Smooth muscle cell (in vitro differentiated cells): ENCODE results near the gene AOAH. TPM values are rescaled to one million over a fixed set of nuclear protein-coding genes. Genes with fewer than 3 reads are reported as not detected.

Experiments used
- DNase-seq: peaks from one replicate; lab custom pipeline; 2025; ENCODE audit not compliant: unreplicated experiment; lab: John Stamatoyannopoulos, UW
- H2AFZ ChIP-seq: fragments of 200-600 bp; sonication (generic); 2 replicates; pipeline ENCODE4 v1.6.0; 2016; ENCODE audit warnings: antibody characterized with exemption, low read depth, mild to moderate bottlenecking
- H3F3A ChIP-seq: fragments of 200-600 bp; sonication (generic); 2 replicates; pipeline ENCODE4 v1.6.0; 2017; ENCODE audit warnings: antibody characterized with exemption, low read depth
- H3K27ac ChIP-seq: fragments of 200-600 bp; sonication (generic); 2 replicates; pipeline ENCODE4 v1.5.1; 2016; ENCODE audit warnings: low read depth, mild to moderate bottlenecking
- H3K27me3 ChIP-seq: fragments of 200-600 bp; sonication (generic); 2 replicates; pipeline ENCODE4 v1.6.1; 2016; ENCODE audit warnings: low read depth, mild to moderate bottlenecking
- H3K36me3 ChIP-seq: fragments of 200-600 bp; sonication (generic); 2 replicates; pipeline ENCODE4 v1.5.1; 2016; ENCODE audit warnings: low read depth
- H3K4me1 ChIP-seq: fragments of 200-600 bp; sonication (generic); 2 replicates; pipeline ENCODE4 v1.5.1; 2016; ENCODE audit warnings: low read depth
- H3K4me2 ChIP-seq: fragments of 200-600 bp; sonication (generic); 2 replicates; pipeline ENCODE4 v1.6.0; 2016; ENCODE audit warnings: mild to moderate bottlenecking
- H3K4me3 ChIP-seq: fragments of 200-600 bp; sonication (generic); 2 replicates; pipeline ENCODE4 v1.5.1; 2016; ENCODE audit warnings: mild to moderate bottlenecking
- H3K79me2 ChIP-seq: fragments of 200-600 bp; sonication (generic); 2 replicates; pipeline ENCODE4 v1.6.0; 2016; ENCODE audit warnings: low read depth, mild to moderate bottlenecking
- H3K9ac ChIP-seq: fragments of 200-600 bp; sonication (generic); 2 replicates; pipeline ENCODE4 v1.6.0; 2016; ENCODE audit warnings: low read depth
- H3K9me3 ChIP-seq: fragments of 200-600 bp; sonication (generic); replicated peaks from 2 replicates; pipeline ENCODE4 v1.5.1; 2016; ENCODE audit warnings: low read depth
- H4K20me1 ChIP-seq: fragments of 200-600 bp; sonication (generic); 2 replicates; pipeline ENCODE4 v1.6.0; 2016; ENCODE audit warnings: low read depth
- CTCF ChIP-seq: fragments of 200-600 bp; sonication (generic); IDR thresholded peaks from 2 replicates; pipeline ENCODE4 v1.5.1; 2017; ENCODE audit warnings: borderline replicate concordance, mild to moderate bottlenecking, antibody characterized with exemption; ENCODE audit not compliant: insufficient read depth, poor library complexity, severe bottlenecking
- WGBS: methylation state at CpG from one replicate; pipeline ENCODE4 v1.1.7; 2016; ENCODE audit warnings: low lambda C conversion rate; 5-methylcytosine and 5-hydroxymethylcytosine counted together
- polyA plus RNA-seq: library from polyadenylated mRNA; unstranded; fragments of >200 nt; fragmentation: Nextera tagmentation; extraction: Ambion mirVana; gene quantifications from 2 replicates; pipeline ENCODE4 v1.2.1, GENCODE V29; 2016
- total RNA-seq: library from RNA; depleted of rRNA; stranded (reverse); fragments of >200 nt; gene quantifications from 2 replicates; pipeline ENCODE4 v1.2.3, GENCODE V29; 2014

Gene AOAH
- total and polyA plus RNA-seq, 2 experiments from 2014 or later, result not detected

DNA sequence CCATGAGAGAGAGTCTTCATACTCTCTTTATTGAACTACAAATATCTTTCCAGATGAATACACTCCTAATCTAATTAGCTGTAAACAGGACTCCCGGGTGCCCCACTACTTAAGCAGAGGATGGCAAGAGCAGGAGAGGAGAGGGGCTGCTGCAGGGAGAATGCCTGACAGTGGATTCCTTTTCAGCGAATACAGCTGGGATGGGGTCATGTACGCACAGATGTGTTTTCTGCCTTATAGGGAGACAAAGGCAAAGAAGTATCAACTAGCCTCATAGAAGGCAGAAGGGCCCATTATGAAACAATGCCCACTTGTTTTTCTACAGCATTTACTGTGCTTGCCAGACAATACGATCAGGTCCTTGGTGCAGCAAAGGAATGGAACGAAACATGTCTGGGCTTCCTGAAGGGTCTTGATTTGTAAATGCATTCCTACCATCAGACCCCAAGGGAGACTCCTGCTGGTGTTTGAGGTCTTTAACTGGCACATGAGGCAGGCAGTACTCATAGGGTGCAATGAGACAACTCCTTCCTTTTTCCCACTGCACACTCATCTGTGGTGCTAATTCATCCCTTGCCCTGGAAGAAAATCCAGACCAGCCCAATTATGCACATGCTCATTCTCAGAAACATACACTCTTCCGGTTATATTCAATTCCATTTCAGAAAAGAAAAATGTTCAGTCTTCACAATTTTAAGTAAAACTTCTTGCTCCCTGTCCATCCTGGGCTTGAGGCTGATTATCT is 117.1 kb downstream of the AOAH start:
- no peaks in the 10 kb centered on the region for H3K79me2 ChIP-seq
- no peak overlapping the region for H3K27ac ChIP-seq

DNA sequence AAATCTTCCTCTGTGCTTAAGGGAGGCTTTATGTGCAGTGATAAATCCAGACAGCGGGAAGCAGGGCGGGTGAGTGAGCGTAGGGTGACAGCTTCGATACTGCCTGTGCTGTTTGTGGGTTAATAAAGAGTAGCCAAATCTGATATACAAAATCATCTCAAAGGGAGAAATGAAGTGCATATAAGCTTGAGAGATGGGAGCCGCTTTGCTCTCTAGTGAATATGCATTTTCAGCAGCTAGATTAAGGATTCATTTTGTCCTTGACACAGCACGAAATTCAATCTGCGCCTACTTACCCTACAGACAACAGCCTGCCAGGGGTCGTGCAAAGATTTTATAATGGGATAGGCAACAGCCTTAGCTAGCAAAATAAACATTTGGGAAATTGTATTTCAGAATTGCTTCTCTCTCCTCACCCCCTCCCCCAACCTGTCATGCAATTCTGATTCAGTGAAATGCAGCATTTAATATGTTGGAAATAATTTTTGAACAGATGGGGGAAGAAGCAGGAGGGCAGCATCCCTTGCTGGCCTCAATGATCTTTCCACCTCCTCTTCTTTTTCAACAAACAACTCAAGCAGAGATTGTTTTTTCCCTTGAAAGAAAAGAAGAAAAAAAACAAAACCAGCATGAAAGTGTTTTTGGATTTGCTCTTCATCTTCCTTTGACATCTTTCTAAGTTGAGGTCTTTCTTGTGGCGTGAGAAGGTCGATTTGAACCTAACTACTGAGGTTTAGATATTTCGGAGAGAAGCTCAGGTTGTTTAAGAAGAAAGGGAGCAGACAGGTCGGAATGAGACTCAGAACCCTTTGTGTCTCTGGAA is 117.9 kb downstream of the AOAH start:
- H3K9ac ChIP-seq, result no peak overlapping the region
- H3K4me2 ChIP-seq, result no peak overlapping the region
- no peaks in the 10 kb centered on the region for H3K79me2 ChIP-seq
- H4K20me1 ChIP-seq, result no peaks in the 10 kb centered on the region
- H2AFZ ChIP-seq, result no peak overlapping the region
- no peak for TF ChIP-seq CTCF
- no peak overlapping the region for H3K27ac ChIP-seq
- no peaks in the 10 kb centered on the region for H3K36me3 ChIP-seq
- no peaks in the 10 kb centered on the region for H3F3A ChIP-seq
- H3K27me3 ChIP-seq, result no peaks in the 10 kb centered on the region
- H3K4me3 ChIP-seq, result no peak overlapping the region
- WGBS, result 91% methylated on average over 12 of the region's 12 CpGs
- peaks cover 24% of the 10 kb centered on the region for H3K4me1 ChIP-seq
- no peaks in the 10 kb centered on the region for H3K9me3 ChIP-seq
- no peak for DNase-seq

More for the DNA sequence above, 117.1 kb downstream of the AOAH start:
- TF ChIP-seq CTCF, result no peak
- Histone ChIP-seq H4K20me1 (no peaks in the 10 kb centered on the region), H3F3A (no peaks in the 10 kb centered on the region), H3K9ac (no peak overlapping the region), H3K36me3 (no peaks in the 10 kb centered on the region), H2AFZ (no peak overlapping the region), H3K4me1 (peaks cover 24% of the 10 kb centered on the region), H3K9me3 (no peaks in the 10 kb centered on the region), H3K27me3 (no peaks in the 10 kb centered on the region), H3K4me3 (no peak overlapping the region), H3K4me2 (no peak overlapping the region)
- DNase-seq, result no peak
- 82% methylated on average over 6 of the region's 6 CpGs for WGBS

DNA sequence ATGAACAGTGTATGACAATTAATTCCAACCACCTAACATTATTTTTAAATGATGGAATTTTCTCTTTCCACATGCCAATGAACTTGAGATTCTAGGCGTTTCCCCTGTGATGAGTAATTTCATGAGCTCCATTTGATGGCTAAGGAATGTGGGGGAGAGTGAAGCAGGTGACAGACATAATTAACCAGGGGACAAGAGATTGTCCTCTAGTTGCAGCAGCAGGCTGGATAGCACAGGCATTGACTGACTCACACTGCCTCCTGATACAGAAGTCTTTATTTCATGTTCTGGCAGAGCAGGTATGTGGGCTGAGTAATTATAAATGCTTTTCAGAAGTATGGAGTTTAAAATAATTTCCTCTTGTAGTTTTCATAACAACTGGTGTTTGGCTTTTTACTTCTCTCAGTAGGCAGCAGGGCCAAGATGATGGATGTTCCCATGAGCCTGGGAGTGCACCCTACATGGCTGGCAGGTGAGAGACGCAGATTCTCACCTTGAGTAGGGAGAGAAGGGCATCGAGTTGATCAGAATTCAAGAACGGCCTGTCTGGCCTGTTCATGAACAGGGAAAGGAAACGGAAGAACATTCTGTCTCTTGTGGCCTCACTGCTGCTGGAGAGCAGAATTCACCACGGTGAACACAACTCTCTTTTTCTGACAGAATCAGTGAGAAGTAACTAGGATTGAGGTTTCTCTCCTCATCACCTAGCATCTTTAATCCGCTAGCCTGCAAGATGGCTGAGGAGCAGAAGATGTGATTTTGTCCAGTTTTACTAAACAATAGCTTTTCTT is 118.8 kb downstream of the AOAH start:
- H3K27ac ChIP-seq, result peak overlapping the region; percentile 55
- H4K20me1 ChIP-seq, result no peaks in the 10 kb centered on the region
- H3K4me2 ChIP-seq, result peak overlapping the region; percentile 25
- H3K27me3 ChIP-seq, result no peaks in the 10 kb centered on the region
- H3K9me3 ChIP-seq, result no peaks in the 10 kb centered on the region
- no peak overlapping the region for H3K9ac ChIP-seq
- no peak overlapping the region for H3K4me3 ChIP-seq
- 77% methylated on average over 7 of the region's 7 CpGs for WGBS
- no peak overlapping the region for H2AFZ ChIP-seq
- no peak for TF ChIP-seq CTCF
- peaks cover 24% of the 10 kb centered on the region for H3K4me1 ChIP-seq
- H3F3A ChIP-seq, result no peaks in the 10 kb centered on the region
- no peak for DNase-seq
- no peaks in the 10 kb centered on the region for H3K79me2 ChIP-seq
- no peaks in the 10 kb centered on the region for H3K36me3 ChIP-seq
